ENCODE results near the gene METTL22. TPM values are rescaled to one million over a fixed set of nuclear protein-coding genes. Genes with fewer than 3 reads are reported as not detected.

The METTL22 gene
- polyA plus RNA-seq, 2 of the 4 experiments (the other 2 are of a cell fraction): 21.0 to 40.9 TPM

GRCh38 chr16:8644211-8645140 is 23.0 kb downstream of the METTL22 start:
- Histone ChIP-seq H3K9me3 (no peaks in the 10 kb centered on the region), H3K4me2 (no peak overlapping the region), H3K4me1 (no peaks in the 10 kb centered on the region), H3K27ac (no peak overlapping the region), H3K4me3 (no peak overlapping the region)
- FAIRE-seq: no peak
- 89% methylated on average over 26 of the region's 29 CpGs for WGBS (ENCODE audit: missing lambda C conversion rate)
- no peak for DNase-seq (ENCODE audit: low read depth in 1 of 2, low spot score in 1 of 2)
- ChIA-PET POLR2A (interaction anchor here (0.6 kb wide), 1 partner anchor 447 kb away, joined by 4 read pairs; the partner anchor contains the start of gene HAPSTR1), CTCF (interaction anchor here (1.1 to 2.3 kb wide), 4 partner anchors 8 to 77 kb away, joined by 3 to 6 read pairs (median 4); no protein-coding TSS in a partner anchor)
- TF ChIP-seq BCL3 (IDR thresholded peaks at IDR 0.05): no peak
- TF ChIP-seq CBX8 (IDR thresholded peaks at IDR 0.05): no peak
- TF ChIP-seq RAD21 (conservative IDR thresholded peaks at IDR 0.05 in 1 of 2, IDR thresholded peaks at IDR 0.05 in 1 of 2): no peak
- TF ChIP-seq CEBPB (IDR thresholded peaks at IDR 0.05): no peak
- ATAC-seq: peak; percentile 31 to 34; a peak in 1 of 6 replicates

- no peak overlapping the region for H3K4me2 ChIP-seq
- no peaks in the 10 kb centered on the region for H3K4me1 ChIP-seq
- CTCF ChIA-PET: interaction anchor here (1.2 kb wide), 1 partner anchor 9 kb away, joined by 5 read pairs; no protein-coding TSS in a partner anchor
- no peak overlapping the region for H3K27ac ChIP-seq
- WGBS (ENCODE audit: missing lambda C conversion rate): 76% methylated on average over 11 of the region's 11 CpGs
- POLR2A ChIA-PET: interaction anchor here (0.6 kb wide), 1 partner anchor 446 kb away, joined by 4 read pairs; the partner anchor contains the start of gene HAPSTR1
- FAIRE-seq (no peak), DNase-seq (ENCODE audit: low read depth in 1 of 2, low spot score in 1 of 2) (no peak), ATAC-seq (no peak)
- no peaks in the 10 kb centered on the region for H3K9me3 ChIP-seq
- TF ChIP-seq CBX8 (IDR thresholded peaks at IDR 0.05) (no peak), REST (IDR thresholded peaks at IDR 0.05) (no peak), ZFP36 (IDR thresholded peaks at IDR 0.05; ENCODE audit: borderline replicate concordance, partially characterized antibody) (no peak), CBX2 (IDR thresholded peaks at IDR 0.05; ENCODE audit: borderline replicate concordance, low read depth) (no peak), ATOH8 (CRISPR knock-in tag; IDR thresholded peaks at IDR 0.05; ENCODE audit: low read depth) (no peak), BCL3 (IDR thresholded peaks at IDR 0.05) (no peak)
- H3K4me3 ChIP-seq: no peak overlapping the region
Measured at GRCh38 chr16:8645141-8645521, 23.6 kb downstream of the METTL22 start.

GRCh38 chr16:8645831-8646230 is 24.3 kb downstream of the METTL22 start:
- Histone ChIP-seq H3K27ac (no peak overlapping the region), H3K4me3 (no peak overlapping the region), H3K9me3 (no peaks in the 10 kb centered on the region), H3K4me2 (no peak overlapping the region), H3K4me1 (no peaks in the 10 kb centered on the region)
- ChIA-PET POLR2A (no interaction called here), CTCF (interaction anchor here (0.6 to 1.4 kb wide), 4 partner anchors 10 to 358 kb away, joined by 3 to 5 read pairs (median 3); no protein-coding TSS in a partner anchor)
- FAIRE-seq (no peak), DNase-seq (ENCODE audit: low read depth in 1 of 2, low spot score in 1 of 2) (no peak), ATAC-seq (no peak)
- 93% methylated on average over 13 of the region's 13 CpGs for WGBS (ENCODE audit: missing lambda C conversion rate)
- TF ChIP-seq JUN (IDR thresholded peaks at IDR 0.05) (no peak), KDM5A (IDR thresholded peaks at IDR 0.05) (no peak), BCL3 (IDR thresholded peaks at IDR 0.05) (no peak), USF2 (IDR thresholded peaks at IDR 0.05) (no peak), PBX3 (IDR thresholded peaks at IDR 0.05) (no peak), NR3C1 (IDR thresholded peaks at IDR 0.05) (no peak), EHMT2 (IDR thresholded peaks at IDR 0.05; ENCODE audit: low read depth) (no peak), CHD2 (IDR thresholded peaks at IDR 0.05; ENCODE audit: low read length, partially characterized antibody) (no peak)

All from A549 (cell line).